Breast epithelium (tissue), 3 donors: ENCODE data around the gene LIN28A.

Source experiments
- POLR2A ChIP-seq: fragments of 450-650 bp; IDR thresholded peaks from one replicate; pipeline ENCODE4 v1.6.1; 2016; ENCODE audit warnings: antibody characterized with exemption, mild to moderate bottlenecking, moderate library complexity
- POLR2AphosphoS5 ChIP-seq, 3 donors: sonication (generic); formaldehyde crosslinking; IDR thresholded peaks; one replicate each; pipeline ENCODE4 v1.6.1; 2017; ENCODE audit warnings: antibody characterized with exemption in 3 of 3
- TF ChIP-seq, protein P1 (sequence below), 3 donors: fragments of 450-650 bp; IDR thresholded peaks; one replicate each; pipeline ENCODE4 v1.5.1; 2016 to 2017; ENCODE audit warnings: antibody characterized with exemption in 3 of 3, mild to moderate bottlenecking in 3 of 3, moderate library complexity in 3 of 3

DNA sequence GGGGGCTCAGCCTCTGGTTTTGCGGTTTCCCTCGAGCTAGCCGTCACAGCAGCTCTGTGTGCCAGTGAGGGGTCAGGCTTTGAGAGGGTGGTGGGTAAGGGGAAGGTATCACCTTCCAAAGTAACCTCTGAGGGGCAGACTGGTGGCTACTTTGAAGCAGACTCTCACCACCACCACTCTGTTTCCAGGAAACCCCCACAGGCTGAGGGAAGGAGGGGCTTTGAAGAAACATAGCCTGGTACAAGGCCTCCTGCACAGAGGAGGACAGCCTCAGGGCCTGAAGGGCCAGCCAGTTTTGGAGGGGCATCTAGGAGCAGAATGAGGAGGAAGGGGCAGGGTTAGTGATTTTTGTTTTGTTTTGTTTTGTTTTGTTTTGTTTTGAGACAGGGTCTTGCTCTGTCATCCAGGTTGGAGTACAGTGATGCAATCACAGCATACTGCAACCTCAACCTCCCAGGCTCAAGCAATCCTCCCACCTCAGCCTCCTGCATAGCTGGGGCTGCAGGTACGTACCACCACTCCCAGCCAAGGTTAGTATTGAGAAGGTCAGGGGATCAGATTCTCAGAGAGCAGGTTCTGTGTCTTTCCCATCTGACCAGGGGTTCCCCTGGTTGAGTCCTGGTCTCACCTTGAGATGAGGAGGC, 20.9 kb upstream of the LIN28A start:
- TF ChIP-seq POLR2A (no peak), POLR2AphosphoS5 (IDR thresholded peaks at IDR 0.05) (no peak)
- TF ChIP-seq, protein P1, sequence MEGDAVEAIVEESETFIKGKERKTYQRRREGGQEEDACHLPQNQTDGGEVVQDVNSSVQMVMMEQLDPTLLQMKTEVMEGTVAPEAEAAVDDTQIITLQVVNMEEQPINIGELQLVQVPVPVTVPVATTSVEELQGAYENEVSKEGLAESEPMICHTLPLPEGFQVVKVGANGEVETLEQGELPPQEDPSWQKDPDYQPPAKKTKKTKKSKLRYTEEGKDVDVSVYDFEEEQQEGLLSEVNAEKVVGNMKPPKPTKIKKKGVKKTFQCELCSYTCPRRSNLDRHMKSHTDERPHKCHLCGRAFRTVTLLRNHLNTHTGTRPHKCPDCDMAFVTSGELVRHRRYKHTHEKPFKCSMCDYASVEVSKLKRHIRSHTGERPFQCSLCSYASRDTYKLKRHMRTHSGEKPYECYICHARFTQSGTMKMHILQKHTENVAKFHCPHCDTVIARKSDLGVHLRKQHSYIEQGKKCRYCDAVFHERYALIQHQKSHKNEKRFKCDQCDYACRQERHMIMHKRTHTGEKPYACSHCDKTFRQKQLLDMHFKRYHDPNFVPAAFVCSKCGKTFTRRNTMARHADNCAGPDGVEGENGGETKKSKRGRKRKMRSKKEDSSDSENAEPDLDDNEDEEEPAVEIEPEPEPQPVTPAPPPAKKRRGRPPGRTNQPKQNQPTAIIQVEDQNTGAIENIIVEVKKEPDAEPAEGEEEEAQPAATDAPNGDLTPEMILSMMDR (IDR thresholded peaks at IDR 0.05) = no peak
